ENCODE results near the gene KPNB1.
A peak's percentile ranks its signal among the peaks of the same experiment; 100 is the strongest.

Gene KPNB1

DNA sequence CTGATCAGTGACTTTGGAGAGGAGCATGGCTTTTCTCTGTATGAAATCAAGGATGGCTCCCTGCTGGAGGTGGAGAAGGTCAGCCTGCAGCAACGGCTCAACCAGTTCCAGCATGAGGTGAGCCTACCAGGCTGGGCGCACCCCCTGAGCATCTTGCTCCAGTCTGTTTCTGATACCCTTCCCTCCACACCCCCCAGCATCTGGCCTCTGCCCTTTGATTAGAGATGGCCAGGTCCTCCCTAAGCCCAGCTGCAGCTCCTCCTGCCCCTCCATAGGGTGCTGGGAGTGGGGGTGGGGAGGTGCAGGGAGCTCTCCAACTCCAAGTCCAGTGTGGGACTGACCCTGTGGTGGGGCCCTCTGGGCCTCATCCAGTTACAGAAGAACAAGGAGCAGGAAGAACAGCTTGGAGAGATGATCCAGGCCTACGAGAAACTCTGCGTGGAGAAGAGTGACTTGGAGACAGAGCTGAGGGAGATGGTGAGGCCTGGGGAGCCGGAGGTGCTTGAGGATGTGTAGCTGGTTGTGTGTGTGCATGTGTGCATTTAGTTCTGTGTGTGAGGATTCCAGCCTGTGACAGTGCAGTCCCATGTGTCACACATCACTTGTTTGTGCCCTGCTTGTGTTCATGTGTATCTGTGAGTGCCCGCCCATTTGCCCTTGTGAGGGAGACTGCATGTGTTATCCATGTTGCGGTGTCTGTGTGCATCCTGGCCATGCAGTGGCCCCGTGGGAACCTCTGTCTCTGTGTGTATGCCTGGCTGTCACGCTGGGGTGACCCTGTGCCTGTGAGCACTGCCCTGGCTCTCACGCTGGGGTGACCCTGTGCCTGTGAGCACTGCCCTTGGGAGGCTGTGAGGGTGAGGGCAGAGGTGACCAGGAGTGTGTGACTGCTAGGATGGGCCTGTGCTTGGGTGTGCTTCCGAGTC, 47.3 kb downstream of the KPNB1 start:
- DNase-seq (ENCODE audit: low spot score), result no peak

DNA sequence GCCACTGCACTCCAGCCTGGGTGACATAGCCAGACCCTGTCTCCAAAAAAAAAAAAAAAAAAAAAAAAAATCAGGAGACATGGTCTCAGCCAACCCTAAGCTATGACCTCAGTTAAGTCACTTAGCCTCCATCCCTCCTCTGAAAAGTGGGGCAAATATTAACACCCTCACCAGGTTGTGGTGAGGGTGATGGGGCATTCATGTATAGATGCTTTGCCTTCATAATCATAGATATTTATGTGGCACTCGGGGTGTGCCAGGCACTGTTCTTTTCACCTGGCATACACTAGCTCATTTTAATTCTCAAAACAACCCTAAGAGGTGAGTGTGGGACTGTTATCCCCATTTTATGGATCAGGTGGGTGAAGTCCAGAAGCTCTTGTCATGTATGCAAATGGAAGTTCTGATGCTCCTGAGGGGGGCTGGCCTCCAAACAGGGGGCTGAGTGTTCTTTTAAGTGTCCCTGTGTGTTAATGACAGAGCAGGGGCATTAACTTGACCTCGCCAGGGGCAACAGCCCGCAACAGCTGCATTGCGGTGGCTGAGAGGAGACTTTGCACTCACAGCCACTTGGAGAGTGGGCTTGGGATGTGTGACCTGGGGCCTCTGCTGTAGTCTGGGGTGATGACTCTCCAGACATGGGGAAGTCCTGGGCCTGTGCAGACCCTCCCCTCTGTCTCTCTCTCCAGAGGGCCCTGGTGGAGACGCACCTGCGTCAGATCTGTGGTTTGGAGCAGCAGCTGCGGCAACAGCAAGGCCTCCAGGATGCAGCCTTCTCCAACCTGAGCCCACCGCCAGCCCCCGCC, 48.4 kb downstream of the KPNB1 start:
- DNase-seq (ENCODE audit: low spot score), result no peak

- peak; percentile 54 for DNase-seq (ENCODE audit: low spot score)
Measured at GRCh38 chr17:47698749-47699535, 49.2 kb downstream of the KPNB1 start.

GRCh38 chr17:47699536-47699840, 49.8 kb downstream of the KPNB1 start:
- DNase-seq (ENCODE audit: low spot score), result no peak

- DNase-seq (ENCODE audit: low spot score), result no peak
Measured at GRCh38 chr17:47700471-47701449, 51.0 kb downstream of the KPNB1 start.

GRCh38 chr17:47701608-47702007, 51.9 kb downstream of the KPNB1 start:
- DNase-seq (ENCODE audit: low spot score), result no peak

DNA sequence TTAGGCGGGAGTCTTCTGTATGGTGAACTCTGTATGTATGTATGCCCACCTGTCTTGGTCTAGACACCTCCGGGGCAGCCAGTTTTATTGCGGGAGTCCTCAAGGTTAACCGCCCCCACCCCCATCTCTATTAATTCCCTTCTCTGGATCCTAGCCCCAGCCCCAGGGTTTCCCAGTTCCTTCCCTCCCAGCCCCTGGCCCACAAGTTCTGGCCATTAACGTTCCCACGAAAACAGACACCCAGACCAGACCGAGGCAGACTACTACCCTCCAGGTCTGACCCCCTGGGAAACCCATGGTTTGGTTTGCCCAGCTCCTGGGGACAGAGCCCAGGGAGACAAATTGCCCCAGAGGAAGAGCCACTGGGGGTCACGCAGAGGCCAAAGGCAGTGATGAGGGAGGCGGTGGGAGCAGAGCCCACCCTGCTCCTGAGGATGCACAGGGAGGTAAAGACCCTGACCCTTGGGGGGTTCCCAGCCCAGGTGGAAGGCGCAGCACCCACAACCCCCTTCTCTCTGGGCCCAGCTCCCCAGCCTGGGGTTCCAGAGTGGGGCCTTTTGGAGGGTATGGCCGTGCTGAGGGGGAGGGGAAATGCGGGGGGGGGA, 52.8 kb downstream of the KPNB1 start:
- no peak for DNase-seq (ENCODE audit: low spot score)

DNA sequence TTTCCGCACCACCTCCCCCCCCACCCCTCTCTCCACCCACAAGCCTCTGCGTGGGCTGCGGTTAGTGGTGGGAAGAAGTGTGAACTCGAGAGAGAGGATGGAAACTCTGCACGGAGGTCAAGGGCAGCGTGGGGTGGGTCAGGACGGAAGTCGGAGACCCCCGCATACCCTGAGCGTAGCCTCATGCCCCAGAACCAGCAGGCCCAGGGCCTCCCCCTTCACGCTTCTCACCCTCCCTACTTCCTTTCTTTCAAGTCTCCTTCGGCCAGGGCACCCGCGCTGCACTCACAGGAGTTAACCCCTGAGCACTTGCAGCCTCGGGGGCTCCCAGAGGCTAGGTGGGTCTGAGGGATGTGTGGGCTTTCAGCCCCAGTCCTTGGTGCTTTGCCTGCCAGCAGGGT, 53.5 kb downstream of the KPNB1 start:
- DNase-seq (ENCODE audit: low spot score), result no peak

DNA sequence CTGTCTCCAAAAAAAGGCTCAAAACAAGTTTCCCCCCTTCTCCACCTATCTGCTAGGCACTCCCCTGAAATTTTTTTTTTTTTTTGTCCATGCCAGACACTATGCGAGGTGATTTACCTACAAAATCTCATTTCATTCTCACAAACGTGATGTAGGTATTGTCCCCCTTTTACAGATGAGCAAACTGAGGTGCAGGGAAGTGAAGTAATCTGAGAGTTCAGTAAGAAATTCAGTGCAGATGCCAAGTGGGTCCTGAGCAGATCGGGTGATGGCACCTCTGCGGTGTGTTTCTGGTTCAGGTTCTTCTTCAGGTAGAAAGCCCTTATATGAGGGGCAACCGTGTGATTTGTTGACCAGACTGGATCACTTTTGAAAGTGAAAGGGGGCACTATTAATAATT, 54.0 kb downstream of the KPNB1 start:
- DNase-seq (ENCODE audit: low spot score), result no peak

DNA sequence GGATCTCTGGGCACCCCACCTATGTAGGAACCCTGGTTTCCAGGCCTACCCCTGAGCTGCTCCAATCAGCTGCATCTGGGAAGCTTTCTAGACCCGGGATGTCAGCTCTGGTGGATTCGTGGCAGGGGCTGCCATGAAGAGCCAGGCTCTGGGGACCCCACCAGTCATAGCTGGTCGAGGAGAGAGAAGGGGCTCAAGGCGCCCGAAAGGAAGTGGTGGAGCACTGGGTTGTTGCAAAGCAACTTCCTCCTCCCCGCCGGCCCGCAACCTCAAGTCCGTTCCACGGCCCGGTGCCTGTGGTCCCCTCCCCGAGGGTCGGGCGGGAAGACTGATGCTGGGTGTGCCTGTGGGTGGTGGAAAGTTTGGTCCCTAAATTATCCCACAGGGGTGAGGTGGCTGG, 54.4 kb downstream of the KPNB1 start:
- DNase-seq (ENCODE audit: low spot score), result no peak

GRCh38 chr17:47704736-47705135, 55.0 kb downstream of the KPNB1 start:
- no peak for DNase-seq (ENCODE audit: low spot score)

DNA sequence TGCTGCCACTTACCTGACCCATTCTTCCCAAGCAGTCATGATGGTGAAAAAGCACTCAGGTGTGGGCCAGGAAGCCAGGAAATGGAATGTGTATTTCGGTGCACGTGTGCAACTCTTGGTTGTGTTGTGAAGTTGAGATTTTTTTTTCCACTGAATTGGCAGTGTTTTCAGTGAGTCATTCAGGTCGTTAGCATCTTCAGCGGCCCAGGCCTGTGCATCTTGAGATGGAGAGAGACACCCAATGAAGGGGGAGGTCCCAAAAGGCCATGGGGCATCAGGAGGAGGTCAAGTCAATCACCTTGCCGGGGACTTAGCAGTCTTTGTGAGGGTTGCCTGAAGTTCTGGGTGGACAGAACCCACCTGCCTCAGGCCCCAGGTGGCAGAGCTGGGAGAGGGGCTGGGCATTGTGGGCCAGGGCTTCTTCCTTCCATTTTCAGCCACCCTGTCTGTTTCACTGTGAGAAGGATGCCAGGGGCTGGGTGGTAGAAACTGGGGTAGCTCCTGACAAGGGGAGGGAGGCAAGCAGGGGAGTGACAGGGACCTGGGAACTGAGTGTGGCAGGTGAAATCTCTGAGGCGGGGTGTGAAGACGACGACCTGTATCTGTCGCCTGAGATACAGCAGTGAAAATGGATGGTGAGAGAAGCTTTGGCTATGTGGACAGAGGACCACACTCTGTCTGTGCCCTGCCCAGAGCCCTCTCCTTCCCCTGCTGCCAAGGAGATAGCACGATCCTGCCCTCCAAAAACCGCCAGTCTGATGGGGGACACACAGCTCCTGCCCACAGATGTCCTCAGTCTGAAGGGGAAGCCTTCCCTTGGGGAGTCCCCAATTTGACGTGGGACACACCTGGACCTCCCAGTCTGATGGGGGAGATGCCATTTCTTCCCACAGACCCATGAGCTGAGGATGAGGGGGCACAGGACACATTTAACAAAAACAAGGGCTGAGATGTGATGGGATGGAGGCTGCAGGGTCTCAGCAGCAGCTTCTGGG, 56.1 kb downstream of the KPNB1 start:
- DNase-seq (ENCODE audit: low spot score), result no peak

DNA sequence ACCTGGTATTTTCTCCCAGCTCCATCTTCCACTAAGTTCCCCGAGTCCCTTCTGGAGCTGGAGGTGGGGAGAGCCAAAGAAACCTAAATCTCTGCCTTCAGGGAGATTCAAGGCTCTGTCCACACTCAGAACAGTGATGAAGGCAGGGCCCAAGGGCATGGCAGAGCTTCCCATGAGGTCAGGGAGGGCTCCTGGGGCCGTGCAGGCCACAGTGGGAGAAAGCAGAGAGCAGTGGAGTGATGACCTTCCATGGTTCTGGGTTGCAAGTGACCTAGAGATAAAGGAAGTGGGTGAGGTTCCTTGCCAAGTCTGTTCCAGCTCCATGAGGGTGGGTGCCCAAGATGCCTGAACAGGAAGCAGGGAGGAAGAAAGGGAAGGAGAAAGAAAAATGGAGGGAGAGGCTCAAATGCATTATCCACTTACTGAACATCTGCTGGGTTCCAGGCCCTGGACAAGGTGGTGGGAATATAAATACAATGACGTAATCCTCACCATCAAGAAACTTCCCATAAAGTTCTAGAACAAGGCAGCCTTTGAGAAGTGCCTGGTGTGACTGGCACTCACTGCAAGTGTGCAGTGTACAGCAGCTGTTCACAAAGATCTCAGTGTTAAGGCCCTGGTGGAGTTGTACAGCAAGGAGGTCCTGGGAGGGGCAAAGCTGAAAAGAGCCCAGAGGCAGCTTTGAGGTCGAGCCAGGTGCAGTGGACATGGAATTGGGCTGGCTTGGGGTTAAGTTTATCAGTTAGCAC, 57.5 kb downstream of the KPNB1 start:
- DNase-seq (ENCODE audit: low spot score), result no peak

DNA sequence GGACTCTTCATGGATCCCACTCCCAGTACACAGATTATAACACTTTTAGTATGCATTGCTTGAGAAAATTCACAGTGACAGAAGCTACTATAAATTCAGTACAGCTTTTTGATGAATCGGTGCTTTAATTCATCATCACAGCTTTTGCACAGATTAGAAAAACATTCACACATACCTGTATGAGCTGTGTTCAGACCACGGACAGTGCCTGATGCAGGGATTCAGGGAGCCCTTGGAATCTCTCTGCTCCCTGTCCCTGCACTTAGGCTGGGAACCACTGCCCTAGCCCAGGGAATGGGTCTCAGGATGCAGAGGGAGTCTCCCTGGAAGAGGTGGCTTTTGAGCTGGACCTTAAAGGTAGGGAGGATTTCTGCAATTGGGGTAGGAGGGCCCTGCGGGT, 58.2 kb downstream of the KPNB1 start:
- DNase-seq (ENCODE audit: low spot score), result no peak

GRCh38 chr17:47708312-47708863, 58.7 kb downstream of the KPNB1 start:
- DNase-seq (ENCODE audit: low spot score), result no peak

DNA sequence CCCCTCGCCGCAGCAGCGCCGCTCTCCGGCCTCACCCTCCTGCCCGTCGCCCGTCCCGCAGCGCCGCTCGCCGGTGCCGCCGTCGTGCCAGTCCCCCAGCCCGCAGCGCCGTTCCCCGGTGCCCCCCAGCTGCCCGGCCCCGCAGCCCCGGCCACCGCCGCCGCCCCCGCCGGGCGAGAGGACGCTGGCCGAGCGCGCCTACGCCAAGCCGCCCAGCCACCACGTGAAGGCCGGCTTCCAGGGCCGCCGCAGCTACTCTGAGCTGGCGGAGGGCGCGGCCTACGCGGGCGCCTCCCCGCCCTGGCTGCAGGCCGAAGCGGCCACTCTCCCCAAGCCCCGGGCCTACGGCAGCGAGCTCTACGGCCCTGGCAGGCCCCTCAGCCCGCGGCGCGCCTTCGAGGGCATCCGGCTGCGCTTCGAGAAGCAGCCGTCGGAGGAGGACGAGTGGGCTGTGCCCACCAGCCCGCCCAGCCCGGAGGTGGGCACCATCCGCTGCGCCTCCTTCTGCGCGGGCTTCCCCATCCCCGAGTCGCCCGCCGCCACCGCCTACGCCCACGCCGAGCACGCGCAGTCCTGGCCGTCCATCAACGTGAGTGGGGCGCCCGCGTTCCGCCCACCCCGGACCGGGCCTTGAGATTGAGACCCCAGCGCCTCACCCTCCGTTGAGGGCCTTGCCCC, 59.3 kb downstream of the KPNB1 start:
- no peak for DNase-seq (ENCODE audit: low spot score)

- no peak for DNase-seq (ENCODE audit: low spot score)
Measured at GRCh38 chr17:47709594-47709993, 59.9 kb downstream of the KPNB1 start.

All from hematopoietic multipotent progenitor cell treated with erythropoietin and hydrocortisone succinate and interleukin-3 and kit ligand, for 17 days (in vitro differentiated cells).